GM21619 (cell line): ENCODE measurements around the gene MYL12B.
"Not testable (repeated sequence)": the region's sequence is repeated elsewhere in the genome, so short reads cannot be mapped to it uniquely, and the experiment has no call there.

Source experiments
- ATAC-seq: cut with Tn5 transposase; IDR thresholded peaks from one replicate; pipeline ENCODE4 v1.9.1; 2021; ENCODE audit not compliant: unreplicated experiment

Gene MYL12B

DNA sequence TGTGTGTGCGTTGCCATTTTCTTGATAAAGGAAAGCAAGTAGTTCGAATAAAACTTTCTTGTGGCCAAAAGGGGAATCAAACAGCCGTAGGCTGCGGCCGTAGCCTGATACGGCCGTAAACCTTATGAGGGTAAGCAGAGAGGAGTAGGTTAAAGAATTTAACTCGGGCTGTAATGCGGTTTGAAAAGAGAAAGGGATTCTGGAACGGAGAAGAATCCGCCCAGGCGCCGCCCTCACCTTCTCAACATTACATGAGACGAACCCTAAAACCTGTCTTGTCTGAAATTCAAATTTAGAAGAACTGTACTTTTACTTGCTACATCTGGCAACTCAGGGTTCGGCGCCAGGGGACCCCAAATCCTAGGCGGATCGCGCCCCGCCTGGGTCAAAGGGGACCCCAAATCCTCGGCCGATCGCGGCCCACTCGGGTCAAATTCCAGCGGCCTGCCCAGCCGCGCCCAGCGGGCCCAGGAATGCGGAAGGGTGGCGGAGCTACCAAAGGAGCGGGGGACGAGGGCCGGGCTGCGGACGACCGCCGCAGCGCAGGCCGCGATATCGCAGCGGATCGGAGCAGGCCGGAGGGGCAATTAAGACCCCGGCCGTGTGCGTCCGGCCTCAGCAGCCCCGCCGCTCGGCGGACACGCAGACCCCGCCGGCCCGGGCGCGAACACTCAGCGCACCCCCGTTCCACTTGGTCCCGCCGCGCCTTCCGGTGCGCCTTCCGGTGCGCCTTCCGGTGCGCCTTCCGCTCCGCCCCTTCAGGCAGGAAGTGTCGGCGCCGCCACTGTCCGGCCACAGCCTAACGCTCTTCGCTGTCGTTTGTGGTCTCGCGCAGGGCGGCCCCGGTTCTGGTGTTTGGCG is at the start of gene MYL12B:
Gene MYL12B (plus strand): TSS at position 761 of the 861 bp plus-strand sequence. CDS start 10,766 bp downstream, outside the sequence.
- peak; percentile 83 for ATAC-seq

- ATAC-seq: no peak
Observed at GRCh38 chr18:3212657-3213056, 49.3 kb upstream of the MYL12B start.

- no peak for ATAC-seq
Observed at GRCh38 chr18:3213300-3214059, 48.5 kb upstream of the MYL12B start.

- ATAC-seq: no peak
Observed at GRCh38 chr18:3214855-3215637, 46.9 kb upstream of the MYL12B start.

GRCh38 chr18:3216987-3217386 is 44.9 kb upstream of the MYL12B start:
- ATAC-seq: no peak

DNA sequence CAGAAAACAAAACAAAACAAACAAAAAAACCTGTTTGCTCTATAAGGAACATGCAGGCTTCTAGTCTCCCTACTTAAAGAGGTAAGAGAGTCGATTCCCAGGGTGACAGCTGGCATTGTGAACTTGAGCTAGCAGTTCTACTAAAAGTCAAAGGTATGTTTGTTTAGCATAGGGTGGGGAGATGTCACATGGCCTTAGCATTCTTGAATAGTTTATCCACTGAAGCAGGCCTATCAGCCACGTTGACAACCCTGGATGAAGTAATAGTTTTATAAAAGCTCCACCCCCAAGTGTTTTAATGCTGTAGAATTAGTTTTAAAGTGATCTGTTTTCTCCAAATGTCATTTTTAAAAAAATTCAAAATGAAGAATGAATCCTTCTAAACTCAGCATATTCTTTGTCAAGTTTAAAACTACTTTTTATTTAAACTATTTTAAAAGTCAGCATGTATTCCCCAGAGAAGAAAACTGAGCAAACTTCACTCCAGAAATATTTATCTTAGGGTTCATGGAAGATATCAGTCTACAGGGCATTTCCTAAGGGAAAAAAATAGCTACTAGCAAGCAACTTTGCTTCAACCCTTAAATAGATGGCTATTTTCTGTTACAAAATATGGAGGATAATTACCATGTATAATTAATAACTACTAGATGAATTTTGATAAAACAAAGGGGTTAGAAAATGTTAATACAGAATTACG is 43.8 kb upstream of the MYL12B start:
- ATAC-seq: no peak

DNA sequence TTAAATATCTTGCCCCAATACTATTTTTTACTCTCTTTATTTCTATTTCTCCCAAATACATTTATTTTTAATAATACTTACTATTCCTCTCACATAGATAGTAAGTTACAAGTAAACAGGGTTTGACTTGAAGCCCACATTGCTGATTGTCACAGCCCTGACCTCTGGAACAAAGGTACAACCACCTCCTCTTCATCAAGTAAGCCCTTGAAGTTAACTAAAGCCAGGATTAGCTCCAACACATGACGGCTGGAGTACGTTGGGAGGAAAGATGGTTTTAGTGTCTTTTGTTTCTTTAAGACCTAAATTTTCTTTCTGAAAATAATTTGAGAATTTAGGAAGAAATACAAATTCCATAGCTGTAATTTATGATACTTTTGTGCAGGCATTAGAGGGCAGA is 43.1 kb upstream of the MYL12B start:
- no peak for ATAC-seq

GRCh38 chr18:3219241-3219630 is 42.7 kb upstream of the MYL12B start:
- no peak for ATAC-seq

DNA sequence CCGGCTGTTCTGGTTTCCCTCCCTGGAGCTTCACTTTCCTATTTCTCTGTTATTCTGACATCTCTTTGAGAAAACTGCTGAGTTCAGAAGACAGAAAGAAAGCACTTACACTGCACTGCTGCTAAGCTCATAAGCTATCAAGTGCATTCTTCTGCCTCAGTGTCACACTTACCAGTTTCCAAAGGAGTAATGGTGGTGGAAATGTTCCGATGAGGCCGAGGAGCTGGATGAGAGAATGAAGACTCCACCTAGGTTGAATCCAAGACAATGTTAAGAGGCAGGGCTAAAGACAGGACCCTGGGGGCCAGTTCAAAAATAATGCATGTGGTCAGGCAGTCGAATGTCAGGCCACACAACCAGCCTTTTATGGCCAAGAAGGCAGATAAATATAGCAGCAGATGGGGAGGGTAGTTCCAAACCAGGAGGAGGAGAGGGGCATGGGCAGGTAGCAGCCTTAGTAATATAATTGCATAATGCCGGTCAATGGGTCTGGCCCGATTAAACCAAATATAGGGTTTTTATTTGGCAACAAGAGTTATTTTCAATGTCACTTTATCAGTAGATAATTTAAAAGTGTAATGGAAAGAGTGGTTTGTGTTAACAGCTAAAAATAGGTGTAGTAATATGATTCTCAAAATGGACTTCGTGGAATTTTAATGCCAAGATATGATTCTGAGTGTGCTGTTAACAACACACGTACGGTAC is 42.1 kb upstream of the MYL12B start, which contains the start of gene MYOM1:
Gene MYOM1 (minus strand): TSS at position 338 of the 705 bp plus-strand sequence. CDS start 4,745 bp downstream, outside the sequence.
- ATAC-seq: no peak

- ATAC-seq: not testable (repeated sequence)
Observed at GRCh38 chr18:3220868-3221267, 41.1 kb upstream of the MYL12B start.

DNA sequence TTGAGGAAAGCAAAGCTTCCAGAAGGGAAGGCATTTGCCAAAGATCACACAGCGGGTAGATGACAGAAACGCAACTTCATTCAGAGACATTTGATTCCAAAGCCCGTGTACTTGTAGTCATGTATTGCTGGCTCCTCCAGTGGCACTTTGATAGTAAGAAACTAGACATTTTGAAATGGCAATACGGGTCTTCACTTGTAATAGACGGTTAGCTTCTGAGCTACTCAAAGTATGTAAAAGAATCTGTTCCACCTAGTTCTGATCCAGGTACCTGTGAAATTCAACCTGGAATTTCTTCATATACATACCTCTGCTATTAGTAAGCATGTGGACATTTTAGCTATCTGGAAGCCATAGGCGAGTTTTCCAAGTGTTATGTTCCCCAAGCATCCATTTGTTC is 40.4 kb upstream of the MYL12B start:
- no peak for ATAC-seq

- no peak for ATAC-seq
Observed at GRCh38 chr18:3223356-3223755, 38.6 kb upstream of the MYL12B start.

- no peak for ATAC-seq
Observed at GRCh38 chr18:3224223-3224622, 37.7 kb upstream of the MYL12B start.

GRCh38 chr18:3225588-3225987 is 36.3 kb upstream of the MYL12B start:
- no peak for ATAC-seq

GRCh38 chr18:3226048-3226447 is 35.9 kb upstream of the MYL12B start:
- ATAC-seq: no peak

DNA sequence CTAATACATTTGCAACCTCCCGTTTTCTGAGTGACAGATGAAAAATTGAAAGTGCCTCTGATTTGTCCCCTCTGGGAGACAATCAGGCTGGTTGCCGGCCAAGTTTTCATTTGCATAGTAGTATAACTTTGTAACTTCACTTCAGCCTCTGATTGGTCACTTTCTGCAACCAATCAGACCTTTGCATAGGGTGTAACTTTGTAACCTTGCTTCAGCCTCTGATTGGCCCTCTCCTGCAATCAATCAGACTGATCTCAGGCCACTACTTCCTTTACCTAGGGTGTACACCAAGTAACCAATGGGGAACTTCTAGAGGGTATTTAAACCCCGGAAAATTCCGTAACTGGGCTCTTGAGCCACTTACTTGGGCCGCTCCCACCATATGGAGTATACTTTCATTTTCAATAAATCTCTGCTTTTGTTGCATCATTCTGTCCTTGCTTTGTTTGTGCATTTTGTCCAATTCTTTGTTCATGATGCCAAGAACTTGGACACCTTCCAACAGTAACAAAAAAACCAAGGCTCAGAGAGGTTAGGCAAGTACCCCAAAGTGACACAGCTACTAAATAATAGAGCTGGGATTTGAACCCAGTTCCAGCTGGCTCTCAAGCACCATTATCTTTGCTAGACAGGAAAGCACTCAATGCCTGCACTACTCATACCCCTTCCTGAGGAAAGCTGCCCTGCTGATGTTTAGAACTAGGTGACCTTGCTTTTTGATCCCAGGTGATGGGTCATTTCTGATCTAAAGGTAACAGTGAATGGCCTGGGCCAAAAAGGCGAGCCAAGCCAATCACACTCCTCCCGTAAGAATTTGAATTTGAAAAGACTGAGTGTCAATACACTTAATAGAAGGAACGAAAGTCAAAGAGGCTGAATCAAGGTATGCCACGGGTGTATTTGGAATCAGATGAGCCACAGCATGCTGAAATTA is 31.3 kb upstream of the MYL12B start:
- no peak for ATAC-seq

DNA sequence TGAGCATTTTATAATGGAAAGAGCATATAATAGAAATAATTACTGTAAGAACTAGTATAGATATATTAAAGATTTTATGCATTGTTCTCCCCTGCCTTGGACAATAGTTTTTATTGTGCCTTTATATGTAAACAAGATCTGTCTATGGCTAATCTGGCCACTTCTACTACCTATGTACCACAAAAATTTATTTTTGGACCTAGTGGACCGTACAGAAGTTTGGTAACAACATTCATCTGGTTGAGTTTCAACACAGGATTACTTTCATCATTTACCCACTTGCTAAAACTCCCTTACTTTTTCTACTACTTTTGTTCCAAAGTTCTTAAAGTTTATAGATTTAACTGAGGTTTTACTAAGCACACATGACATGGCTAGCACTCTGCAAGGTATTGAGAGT is 28.9 kb upstream of the MYL12B start:
- no peak for ATAC-seq

GRCh38 chr18:3233433-3234168 is 28.3 kb upstream of the MYL12B start:
- no peak for ATAC-seq
